CD4-positive, alpha-beta T cell treated with Interleukin-17A for 4 hours (primary cell): ENCODE results near the gene CCR3.

Experiments
- DNase-seq: peaks from one replicate; pipeline ENCODE4 v3.0.0-alpha.2; 2020; ENCODE audit warnings: mixed read lengths

The CCR3 gene

GRCh38 chr3:46299608-46300460, 57.6 kb downstream of the CCR3 start:
- DNase-seq = peak; percentile 30

DNA sequence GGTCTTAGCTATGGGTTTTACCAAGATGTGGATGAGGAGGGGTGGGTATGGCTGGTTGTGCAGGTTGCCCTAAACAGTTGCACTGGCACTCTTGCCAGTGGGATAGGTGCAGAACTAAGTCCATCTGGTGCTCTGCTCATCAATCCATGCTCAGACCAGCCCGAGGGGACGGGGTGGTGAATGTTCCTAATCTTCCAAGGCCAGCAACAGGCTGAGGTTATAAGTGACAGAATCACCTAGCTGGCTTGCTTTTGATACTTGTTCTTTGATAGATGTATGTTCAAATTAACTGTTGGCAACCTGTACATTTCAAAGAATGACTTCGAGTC, 58.2 kb downstream of the CCR3 start:
- DNase-seq = no peak

- no peak for DNase-seq
Observed at GRCh38 chr3:46301122-46301835, 59.0 kb downstream of the CCR3 start.

DNA sequence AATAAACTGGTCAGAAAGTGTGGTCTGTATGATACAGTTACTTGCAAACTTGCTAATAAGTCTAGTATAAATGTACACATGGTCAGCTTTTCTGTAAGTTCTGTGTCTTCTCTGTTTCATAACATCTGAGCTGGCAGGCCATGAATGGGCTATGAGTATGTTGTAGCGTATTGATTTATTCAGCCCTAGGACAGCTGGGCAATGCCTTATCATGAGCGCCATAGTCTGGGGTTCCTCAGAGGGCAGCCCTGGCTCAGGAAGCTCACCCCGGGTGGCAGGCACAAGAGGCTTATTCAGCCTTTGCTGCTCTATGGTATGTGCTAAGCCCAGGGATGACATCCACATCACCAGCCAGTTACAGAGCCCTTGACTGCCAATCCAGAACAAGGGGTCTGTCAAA, 61.0 kb downstream of the CCR3 start:
- no peak for DNase-seq

DNA sequence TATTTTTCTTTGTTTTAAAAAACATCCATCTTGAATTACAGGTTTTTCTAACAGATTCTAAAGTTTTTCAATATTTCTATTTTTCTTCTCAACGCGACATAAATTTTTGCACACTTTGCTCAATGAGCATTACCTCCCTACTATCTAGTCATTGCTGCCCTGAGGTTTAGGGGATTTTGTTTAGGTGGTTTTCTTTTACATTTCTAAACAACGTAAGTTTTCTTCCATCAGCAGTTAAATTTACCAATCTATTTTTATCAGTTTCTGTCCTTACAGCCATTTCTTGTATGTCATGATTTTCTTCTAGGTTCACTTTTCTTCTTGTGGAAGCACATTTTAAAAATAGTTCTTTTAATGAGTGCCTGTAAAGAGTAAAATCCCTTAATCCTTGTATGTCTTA, 62.5 kb downstream of the CCR3 start:
- DNase-seq = no peak

- no peak for DNase-seq
Observed at GRCh38 chr3:46312991-46313390, 70.7 kb downstream of the CCR3 start.

DNA sequence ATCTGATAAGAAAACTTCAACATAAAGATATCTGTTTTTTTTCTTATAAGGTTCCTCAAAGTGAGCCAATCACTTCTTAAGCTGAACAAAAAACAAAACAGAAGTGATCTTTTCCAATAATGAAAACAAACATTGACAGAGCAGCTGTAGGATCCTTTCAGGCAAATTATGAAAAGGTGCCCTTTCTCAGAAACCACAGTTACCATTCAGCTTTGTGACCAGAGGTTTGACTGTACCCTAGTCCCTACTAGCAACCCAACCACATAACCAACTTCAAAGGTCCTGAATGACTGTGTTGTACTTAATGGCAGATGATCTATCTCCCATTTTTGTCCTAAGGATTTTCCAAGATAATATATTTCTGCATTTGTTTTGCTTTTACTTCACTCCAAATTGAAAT, 72.3 kb downstream of the CCR3 start:
- no peak for DNase-seq

GRCh38 chr3:46316206-46316605, 73.9 kb downstream of the CCR3 start:
- DNase-seq = no peak
